Aorta (tissue), 5 donors: ENCODE results near the gene SMIM15. TPM values are rescaled to one million over a fixed set of nuclear protein-coding genes. Genes with fewer than 3 reads are reported as not detected.
A peak's percentile ranks its signal among the peaks of the same experiment; 100 is the strongest.

ENCODE experiments used
- ATAC-seq: fragments of 200-7000 bp; cut with Tn5 transposase; one replicate; pipeline ENCODE4 v1.9.1; 2022; ENCODE audit warnings: moderate library complexity; ENCODE audit not compliant: low FRiP score
- DNase-seq, 2 donors: peaks; one replicate each; pipeline ENCODE4 v3.0.0-alpha.2; 2020
- H3K27ac ChIP-seq, 2 donors: one replicate each; pipeline ENCODE4 v1.5.1; 2013; ENCODE audit warnings: low read length in 2 of 2, mild to moderate bottlenecking in 2 of 2, moderate library complexity in 2 of 2, control low read depth in 1 of 2, inconsistent platforms in 1 of 2, low read depth in 1 of 2
- H3K27me3 ChIP-seq, 2 donors: one replicate each; pipeline ENCODE4 v1.6.1; 2013; ENCODE audit warnings: control low read depth in 1 of 2, low read length in 1 of 2, mild to moderate bottlenecking in 1 of 2, moderate library complexity in 1 of 2; ENCODE audit not compliant: insufficient read depth in 2 of 2, control insufficient read depth in 1 of 2
- H3K36me3 ChIP-seq, 2 donors: one replicate each; pipeline ENCODE4 v1.6.1; 2013; ENCODE audit warnings: control low read depth in 1 of 2, low read length in 1 of 2, mild to moderate bottlenecking in 1 of 2; ENCODE audit not compliant: insufficient read depth in 2 of 2, control insufficient read depth in 1 of 2
- H3K4me1 ChIP-seq, 2 donors: one replicate each; pipeline ENCODE4 v1.6.1; 2013; ENCODE audit warnings: low read length in 2 of 2, control low read depth in 1 of 2, mild to moderate bottlenecking in 1 of 2, moderate library complexity in 1 of 2; ENCODE audit not compliant: insufficient read depth in 2 of 2, control insufficient read depth in 1 of 2
- H3K4me3 ChIP-seq, 2 donors: one replicate each; pipeline ENCODE4 v1.5.1; 2013; ENCODE audit warnings: low read length in 2 of 2, control low read depth in 1 of 2, mild to moderate bottlenecking in 1 of 2
- H3K9me3 ChIP-seq: one replicate; pipeline ENCODE4 v1.6.1; 2013; ENCODE audit warnings: mild to moderate bottlenecking, low read length; ENCODE audit not compliant: control insufficient read depth
- WGBS, 2 donors: extraction: QIAGEN DNeasy Blood & Tissue Kit; methylation state at CpG; one replicate each; pipeline ENCODE4 v1.1.7; 2013; 5-methylcytosine and 5-hydroxymethylcytosine counted together
- intact Hi-C, 2 donors: fragments of 100-400 bp; cut with DNase I; formaldehyde crosslinking; loops; one replicate each; pipeline versions ENCODE4 v1.14.2 to v1.15.0; 2022
- polyA plus RNA-seq, 2 donors: library from polyadenylated mRNA; stranded (reverse); fragments of 200-250 nt; gene quantifications; one replicate each; pipeline ENCODE4 v1.2.3, GENCODE V29; 2013
- total RNA-seq, 2 donors: library from RNA; stranded (reverse); fragmentation: NEBNext Ultra II Directional; extraction: Animal tissue kit (Norgen Biotek cat#: 25700); gene quantifications; one replicate each; pipeline ENCODE4 v1.2.1, GENCODE V29; 2021
- donor health status: healthy with polysubstance abuse.
- donor health status: Bipolar disorder and iron deficiency.
- donor health status: DM: no; HTN: no; CAD: no.
- donor health status: DM: no; HTN: no; CAD: no.
- donor health status: DM: yes; HTN: yes; CAD: no.

The SMIM15 gene
- total and polyA plus RNA-seq, 4 donors = 21.8 to 41.1 (median 33.6) TPM

GRCh38 chr5:61171479-61171878 is 9.2 kb upstream of the SMIM15 start:
- ATAC-seq = no peak
- no peak for DNase-seq
- Histone ChIP-seq H3K27me3 (no peaks in the 10 kb centered on the region), H3K27ac (no peak overlapping the region), H3K4me3 (no peak overlapping the region), H3K4me1 (peaks cover 0 to 2% of the 10 kb centered on the region in 2 donors), H3K36me3 (no peaks in the 10 kb centered on the region), H3K9me3 (no peaks in the 10 kb centered on the region)
- 97 to 98% methylated on average over 1 of the region's 1 CpG for WGBS, 2 donors
- intact Hi-C loops = no loop called here

GRCh38 chr5:61168951-61169350 is 6.7 kb upstream of the SMIM15 start:
- Histone ChIP-seq H3K4me3 (no peak overlapping the region), H3K4me1 (peaks cover 0 to 2% of the 10 kb centered on the region in 2 donors), H3K36me3 (no peaks in the 10 kb centered on the region), H3K27ac (no peak overlapping the region), H3K27me3 (no peaks in the 10 kb centered on the region), H3K9me3 (no peaks in the 10 kb centered on the region)
- intact Hi-C loops = loop anchor here in 1 of 2 donors (10.0 kb wide), 2 partner anchors 204 to 456 kb away; no protein-coding TSS in a partner anchor
- no peak for DNase-seq
- no peak for ATAC-seq
- 93 to 94% methylated on average over 8 of the region's 8 CpGs for WGBS, 2 donors

GRCh38 chr5:61167382-61167781 is 5.1 kb upstream of the SMIM15 start:
- no peaks in the 10 kb centered on the region for H3K27me3 ChIP-seq
- 57 to 60% methylated on average over 4 of the region's 4 CpGs for WGBS, 2 donors
- intact Hi-C loops = loop anchor here in 1 of 2 donors (10.0 kb wide), 2 partner anchors 203 to 457 kb away; no protein-coding TSS in a partner anchor

GRCh38 chr5:61163905-61164304 is 1.6 kb upstream of the SMIM15 start:
- WGBS, 2 donors = 98% methylated on average over 13 of the region's 13 CpGs
- H3K27ac ChIP-seq = no peak overlapping the region
- intact Hi-C loops = loop anchor here (5.0 to 10.0 kb wide), 4 partner anchors 168 to 493 kb away; partner anchors contain the start of gene ZSWIM6 (in 1 of the 2)

More at GRCh38 chr5:61167382-61167781, 5.1 kb upstream of the SMIM15 start:
- DNase-seq = no peak
- Histone ChIP-seq H3K9me3 (no peaks in the 10 kb centered on the region), H3K4me3 (no peak overlapping the region), H3K36me3 (no peaks in the 10 kb centered on the region), H3K4me1 (peaks cover 0 to 4% of the 10 kb centered on the region in 2 donors), H3K27ac (no peak overlapping the region)
- ATAC-seq = no peak

GRCh38 chr5:61162832-61163567 is 732 bp upstream of the SMIM15 start:
- Histone ChIP-seq H3K4me1 (peaks cover 5 to 6% of the 10 kb centered on the region in 2 donors), H3K36me3 (no peaks in the 10 kb centered on the region), H3K9me3 (no peaks in the 10 kb centered on the region), H3K27ac (peak overlapping the region in 1 of 2 donors; percentile 49), H3K27me3 (no peaks in the 10 kb centered on the region), H3K4me3 (peak overlapping the region; percentile 49 to 67)
- WGBS, 2 donors = 19 to 27% methylated on average over 14 of the region's 14 CpGs
- intact Hi-C loops = loop anchor here (1.0 to 10.0 kb wide), 5 partner anchors 169 to 494 kb away; partner anchors contain the start of gene ZSWIM6 (in 2 of the 2)
- DNase-seq (no peak), ATAC-seq (peak; percentile 52)

More at GRCh38 chr5:61163905-61164304, 1.6 kb upstream of the SMIM15 start:
- H3K4me3 ChIP-seq = no peak overlapping the region
- no peaks in the 10 kb centered on the region for H3K27me3 ChIP-seq
- no peak for DNase-seq
- no peaks in the 10 kb centered on the region for H3K36me3 ChIP-seq
- peaks cover 5 to 6% of the 10 kb centered on the region in 2 donors for H3K4me1 ChIP-seq
- H3K9me3 ChIP-seq = no peaks in the 10 kb centered on the region
- no peak for ATAC-seq

- H3K4me1 ChIP-seq = peaks cover 3 to 6% of the 10 kb centered on the region in 2 donors
These were observed 1.8 kb downstream of the SMIM15 start for GRCh38 chr5:61160497-61160896.

GRCh38 chr5:61159836-61160235 is 2.4 kb downstream of the SMIM15 start:
- no peak overlapping the region for H3K27ac ChIP-seq
- WGBS, 2 donors = 42 to 51% methylated on average over 4 of the region's 4 CpGs
- no peak overlapping the region for H3K4me3 ChIP-seq
- H3K9me3 ChIP-seq = no peaks in the 10 kb centered on the region
- no peaks in the 10 kb centered on the region for H3K36me3 ChIP-seq
- DNase-seq (no peak), ATAC-seq (no peak)
- H3K4me1 ChIP-seq = peaks cover 3 to 6% of the 10 kb centered on the region in 2 donors
- intact Hi-C loops = loop anchor here (5.0 to 10.0 kb wide), 4 partner anchors 172 to 497 kb away; partner anchors contain the start of gene ZSWIM6 (in 1 of the 2)
- H3K27me3 ChIP-seq = no peaks in the 10 kb centered on the region

More at GRCh38 chr5:61160497-61160896, 1.8 kb downstream of the SMIM15 start:
- intact Hi-C loops = loop anchor here (5.0 to 10.0 kb wide), 4 partner anchors 172 to 497 kb away; partner anchors contain the start of gene ZSWIM6 (in 1 of the 2)
- Histone ChIP-seq H3K36me3 (no peaks in the 10 kb centered on the region), H3K27ac (no peak overlapping the region), H3K27me3 (no peaks in the 10 kb centered on the region), H3K4me3 (no peak overlapping the region), H3K9me3 (no peaks in the 10 kb centered on the region)
- DNase-seq (no peak), ATAC-seq (no peak)
- WGBS, 2 donors = 93 to 94% methylated on average over 3 of the region's 3 CpGs

- H3K4me3 ChIP-seq = no peak overlapping the region
- no peaks in the 10 kb centered on the region for H3K27me3 ChIP-seq
- no peaks in the 10 kb centered on the region for H3K36me3 ChIP-seq
- ATAC-seq (no peak), DNase-seq (no peak)
- no peak overlapping the region for H3K27ac ChIP-seq
- intact Hi-C loops = no loop called here
- H3K4me1 ChIP-seq = peaks cover 3 to 6% of the 10 kb centered on the region in 2 donors
- WGBS, 2 donors = 89% methylated on average over 3 of the region's 3 CpGs
- no peaks in the 10 kb centered on the region for H3K9me3 ChIP-seq
These were observed 3.2 kb downstream of the SMIM15 start for GRCh38 chr5:61159070-61159469.
